ENCODE measurements around the gene ZIC3.

DNA sequence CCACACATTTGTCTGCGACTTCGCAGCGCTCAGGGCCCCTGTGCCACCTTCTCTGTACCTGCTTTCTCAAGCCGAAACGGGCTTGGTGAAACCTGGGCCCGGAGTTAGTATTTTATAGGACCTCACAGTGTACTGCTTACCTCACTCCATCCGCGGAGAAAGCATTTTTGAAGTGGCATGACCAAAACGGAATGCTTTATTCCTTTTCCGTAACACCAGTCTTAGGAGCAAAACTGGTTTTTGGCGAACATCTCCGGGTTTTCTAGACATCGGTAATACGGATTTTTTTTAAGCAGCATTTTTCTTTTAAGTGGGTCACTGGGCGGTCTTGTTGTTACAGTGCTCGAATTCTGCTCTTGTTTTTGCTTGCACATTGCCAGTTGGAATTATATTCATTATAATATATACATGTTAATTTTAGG, 3.6 kb downstream of the ZIC3 start:
- TF ChIP-seq, protein P1, sequence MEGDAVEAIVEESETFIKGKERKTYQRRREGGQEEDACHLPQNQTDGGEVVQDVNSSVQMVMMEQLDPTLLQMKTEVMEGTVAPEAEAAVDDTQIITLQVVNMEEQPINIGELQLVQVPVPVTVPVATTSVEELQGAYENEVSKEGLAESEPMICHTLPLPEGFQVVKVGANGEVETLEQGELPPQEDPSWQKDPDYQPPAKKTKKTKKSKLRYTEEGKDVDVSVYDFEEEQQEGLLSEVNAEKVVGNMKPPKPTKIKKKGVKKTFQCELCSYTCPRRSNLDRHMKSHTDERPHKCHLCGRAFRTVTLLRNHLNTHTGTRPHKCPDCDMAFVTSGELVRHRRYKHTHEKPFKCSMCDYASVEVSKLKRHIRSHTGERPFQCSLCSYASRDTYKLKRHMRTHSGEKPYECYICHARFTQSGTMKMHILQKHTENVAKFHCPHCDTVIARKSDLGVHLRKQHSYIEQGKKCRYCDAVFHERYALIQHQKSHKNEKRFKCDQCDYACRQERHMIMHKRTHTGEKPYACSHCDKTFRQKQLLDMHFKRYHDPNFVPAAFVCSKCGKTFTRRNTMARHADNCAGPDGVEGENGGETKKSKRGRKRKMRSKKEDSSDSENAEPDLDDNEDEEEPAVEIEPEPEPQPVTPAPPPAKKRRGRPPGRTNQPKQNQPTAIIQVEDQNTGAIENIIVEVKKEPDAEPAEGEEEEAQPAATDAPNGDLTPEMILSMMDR (conservative IDR thresholded peaks at IDR 0.05; ENCODE audit: low read length) = no peak
- TF ChIP-seq EZH2phosphoT487 (IDR thresholded peaks at IDR 0.05; ENCODE audit: borderline replicate concordance, low read depth, low read length) = no peak
